Natural killer cell (primary cell): ENCODE results near the gene ADRA2B. TPM values are rescaled to one million over a fixed set of nuclear protein-coding genes. Genes with fewer than 3 reads are reported as not detected.
A peak's percentile ranks its signal among the peaks of the same experiment; 100 is the strongest.

ENCODE experiments used
- ATAC-seq, 3 donors: fragments of 150-1000 bp in 2 of 3; fragments of 200-7000 bp in 1 of 3; cut with Tn5 transposase; 1 replicate in 1 of 3; 2 replicates in 2 of 3; pipeline ENCODE4 v1.10.0; 2021; ENCODE audit warnings: mild to moderate bottlenecking in 2 of 3, moderate library complexity in 2 of 3
- DNase-seq, 2 donors: peaks; one replicate each; pipeline versions ENCODE4 v3.0.0 to v3.0.0-alpha.2; 2013 to 2021; ENCODE audit warnings: mixed read lengths in 1 of 2
- H3K27ac ChIP-seq: one replicate; pipeline ENCODE4 v1.5.1; 2013; ENCODE audit warnings: mild to moderate bottlenecking, low read length
- H3K27me3 ChIP-seq: one replicate; pipeline ENCODE4 v1.6.1; 2013; ENCODE audit warnings: low read length; ENCODE audit not compliant: control insufficient read depth, insufficient read depth
- H3K36me3 ChIP-seq: one replicate; pipeline ENCODE4 v1.6.1; 2013; ENCODE audit warnings: low read length; ENCODE audit not compliant: control insufficient read depth, insufficient read depth
- H3K4me1 ChIP-seq: one replicate; pipeline ENCODE4 v1.6.1; 2013; ENCODE audit warnings: low read length; ENCODE audit not compliant: control insufficient read depth, insufficient read depth
- H3K4me3 ChIP-seq: one replicate; pipeline ENCODE4 v1.5.1; 2013; ENCODE audit warnings: low read length
- H3K9me3 ChIP-seq: one replicate; pipeline ENCODE4 v1.6.1; 2013; ENCODE audit warnings: low read length; ENCODE audit not compliant: control insufficient read depth, insufficient read depth
- H3K27ac Mint-ChIP-seq, 2 donors: one replicate each; pipeline ENCODE4 v1.8.0; 2022; ENCODE audit warnings: mild to moderate bottlenecking in 2 of 2, mixed read lengths in 2 of 2, moderate library complexity in 1 of 2
- H3K27me3 Mint-ChIP-seq, 2 donors: one replicate each; pipeline ENCODE4 v1.8.0; 2022; ENCODE audit warnings: low read depth in 2 of 2, mixed read lengths in 2 of 2
- H3K36me3 Mint-ChIP-seq: one replicate; pipeline ENCODE4 v1.8.0; 2022; ENCODE audit warnings: mixed read lengths
- H3K4me1 Mint-ChIP-seq, 2 donors: one replicate each; pipeline ENCODE4 v1.8.0; 2022; ENCODE audit warnings: mixed read lengths in 2 of 2
- H3K4me3 Mint-ChIP-seq: one replicate; pipeline ENCODE4 v1.8.0; 2022; ENCODE audit warnings: mild to moderate bottlenecking, moderate library complexity, mixed read lengths
- H3K9me3 Mint-ChIP-seq, 2 donors: one replicate each; pipeline ENCODE4 v1.8.0; 2022; ENCODE audit warnings: mixed read lengths in 2 of 2
- CTCF ChIP-seq: fragments of 200-600 bp; IDR thresholded peaks from one replicate; pipeline ENCODE4 v1.8.0; 2022; ENCODE audit warnings: antibody characterized with exemption
- WGBS: methylation state at CpG from one replicate; pipeline ENCODE4 v1.1.7; 2013; ENCODE audit warnings: missing lambda C conversion rate; ENCODE audit not compliant: insufficient coverage; 5-methylcytosine and 5-hydroxymethylcytosine counted together
- intact Hi-C: fragments of 100-400 bp; cut with micrococcal nuclease; formaldehyde crosslinking; loops from one replicate; pipeline ENCODE4 v1.14.2; 2022
- total RNA-seq, 4 donors: library from RNA; stranded (reverse); fragments of 120-200 nt in 1 of 4; gene quantifications; one replicate each; pipeline versions ENCODE4 v1.2.3 to v1.2.4, GENCODE V29; 2013 to 2022

The ADRA2B gene
- total RNA-seq, 3 donors from 2014 or later (not counting 1 experiment from before 2014, with no cell fraction given) = 0.18 to 1.3 (median 0.38) TPM

- Mint-ChIP-seq H3K27me3 (no peaks in the 10 kb centered on the region), H3K9me3 (no peaks in the 10 kb centered on the region), H3K4me1 (peaks cover 9 to 47% of the 10 kb centered on the region in 2 donors)
Observed at GRCh38 chr2:96150791-96151594, 34.6 kb upstream of the ADRA2B start.

GRCh38 chr2:96150007-96150640 is 33.8 kb upstream of the ADRA2B start:
- intact Hi-C loops = no loop called here
- 96% methylated on average over 5 of the region's 6 CpGs for WGBS
- H3K4me1 ChIP-seq = peaks cover 48% of the 10 kb centered on the region

More at GRCh38 chr2:96150791-96151594, 34.6 kb upstream of the ADRA2B start:
- intact Hi-C loops = no loop called here
- Histone ChIP-seq H3K9me3 (no peaks in the 10 kb centered on the region), H3K36me3 (no peaks in the 10 kb centered on the region), H3K4me3 (no peak overlapping the region), H3K4me1 (peaks cover 50% of the 10 kb centered on the region), H3K27me3 (no peaks in the 10 kb centered on the region), H3K27ac (no peak overlapping the region)
- H3K4me3 Mint-ChIP-seq = no peak overlapping the region
- H3K36me3 Mint-ChIP-seq = no peaks in the 10 kb centered on the region
- ATAC-seq (no peak), DNase-seq (peak in 1 of 2 donors; percentile 13)
- peak overlapping the region; percentile 50 to 80 for H3K27ac Mint-ChIP-seq
- 91% methylated on average over 14 of the region's 14 CpGs for WGBS
- TF ChIP-seq CTCF = no peak

GRCh38 chr2:96148410-96149217 is 32.2 kb upstream of the ADRA2B start:
- WGBS = 28% methylated on average over 27 of the region's 29 CpGs
- H3K36me3 ChIP-seq = peaks cover 8% of the 10 kb centered on the region
- peaks cover 59% of the 10 kb centered on the region for H3K4me1 ChIP-seq
- H3K27me3 ChIP-seq = no peaks in the 10 kb centered on the region
- peak overlapping the region; percentile 74 for H3K4me3 Mint-ChIP-seq
- TF ChIP-seq CTCF = no peak
- ATAC-seq (peak; percentile 76 to 91 (median 79)), DNase-seq (peak; percentile 96 to 99)
- peak overlapping the region; percentile 9 for H3K4me3 ChIP-seq
- no peaks in the 10 kb centered on the region for H3K36me3 Mint-ChIP-seq
- intact Hi-C loops = loop anchor here (1.0 to 5.0 kb wide), 3 partner anchors 16 to 389 kb away; partner anchors contain the start of genes ARID5A and SNRNP200
- no peaks in the 10 kb centered on the region for H3K27me3 Mint-ChIP-seq
- H3K9me3 Mint-ChIP-seq = no peaks in the 10 kb centered on the region
- peaks cover 16 to 62% of the 10 kb centered on the region in 2 donors for H3K4me1 Mint-ChIP-seq
- H3K27ac Mint-ChIP-seq = peak overlapping the region; percentile 92 to 94
- no peaks in the 10 kb centered on the region for H3K9me3 ChIP-seq
- H3K27ac ChIP-seq = peak overlapping the region; percentile 99

More at GRCh38 chr2:96150007-96150640, 33.8 kb upstream of the ADRA2B start:
- no peak for TF ChIP-seq CTCF
- Mint-ChIP-seq H3K9me3 (no peaks in the 10 kb centered on the region), H3K4me1 (peaks cover 9 to 51% of the 10 kb centered on the region in 2 donors), H3K36me3 (no peaks in the 10 kb centered on the region), H3K27ac (peak overlapping the region; percentile 50 to 80), H3K4me3 (no peak overlapping the region), H3K27me3 (no peaks in the 10 kb centered on the region)
- Histone ChIP-seq H3K36me3 (no peaks in the 10 kb centered on the region), H3K27me3 (no peaks in the 10 kb centered on the region), H3K9me3 (no peaks in the 10 kb centered on the region), H3K27ac (no peak overlapping the region), H3K4me3 (no peak overlapping the region)
- DNase-seq (no peak), ATAC-seq (no peak)
